ENCODE data around the gene PPIL1.
A peak's percentile ranks its signal among the peaks of the same experiment; 100 is the strongest.

Gene PPIL1

GRCh38 chr6:36855750-36856149 lies 18.9 kb downstream of the PPIL1 start:
- no peak for DNase-seq (ENCODE audit: low read depth)

GRCh38 chr6:36853325-36853724 lies 21.3 kb downstream of the PPIL1 start:
- DNase-seq (ENCODE audit: low read depth), result peak; percentile 94

- DNase-seq (ENCODE audit: low read depth), result peak; percentile 87
Measured at GRCh38 chr6:36852481-36853147, 22.0 kb downstream of the PPIL1 start.

GRCh38 chr6:36851626-36852025 lies 23.0 kb downstream of the PPIL1 start:
- peak; percentile 10 for DNase-seq (ENCODE audit: low read depth)

- DNase-seq (ENCODE audit: low read depth), result peak; percentile 78
Measured at GRCh38 chr6:36851149-36851614, 23.4 kb downstream of the PPIL1 start.

GRCh38 chr6:36850021-36850420 lies 24.6 kb downstream of the PPIL1 start:
- no peak for DNase-seq (ENCODE audit: low read depth)

GRCh38 chr6:36848658-36849441 lies 25.8 kb downstream of the PPIL1 start:
- DNase-seq (ENCODE audit: low read depth), result peak; percentile 19

- no peak for DNase-seq (ENCODE audit: low read depth)
Measured at GRCh38 chr6:36847991-36848390, 26.6 kb downstream of the PPIL1 start.

- DNase-seq (ENCODE audit: low read depth), result no peak
Measured at GRCh38 chr6:36847152-36847551, 27.5 kb downstream of the PPIL1 start.

GRCh38 chr6:36845233-36845632 lies 29.4 kb downstream of the PPIL1 start:
- no peak for DNase-seq (ENCODE audit: low read depth)

- DNase-seq (ENCODE audit: low read depth), result no peak
Measured at GRCh38 chr6:36844232-36845170, 30.1 kb downstream of the PPIL1 start.

GRCh38 chr6:36843170-36843569 lies 31.4 kb downstream of the PPIL1 start:
- no peak for DNase-seq (ENCODE audit: low read depth)

- DNase-seq (ENCODE audit: low read depth), result no peak
Measured at GRCh38 chr6:36841756-36842155, 32.8 kb downstream of the PPIL1 start.

- DNase-seq (ENCODE audit: low read depth), result peak; percentile 16
Measured at GRCh38 chr6:36840432-36841403, 33.9 kb downstream of the PPIL1 start.

- DNase-seq (ENCODE audit: low read depth), result no peak
Measured at GRCh38 chr6:36839749-36840431, 34.7 kb downstream of the PPIL1 start.

GRCh38 chr6:36838896-36839748 lies 35.5 kb downstream of the PPIL1 start, which contains the start of gene CPNE5:
Gene CPNE5 (minus strand): TSS chr6:36839444. CDS start chr6:36839377, 67 bp downstream.
- DNase-seq (ENCODE audit: low read depth), result no peak

GRCh38 chr6:36837686-36838085 lies 36.9 kb downstream of the PPIL1 start:
- DNase-seq (ENCODE audit: low read depth), result no peak

- no peak for DNase-seq (ENCODE audit: low read depth)
Measured at GRCh38 chr6:36837022-36837339, 37.6 kb downstream of the PPIL1 start.
